ENCODE data around the gene PNMA6A.
"Not testable (repeated sequence)": the region's sequence is repeated elsewhere in the genome, so short reads cannot be mapped to it uniquely, and the experiment has no call there.

PNMA6A gene

GRCh38 chrX:153102418-153102817 is 30.2 kb downstream of the PNMA6A start:
- no peak for TF ChIP-seq CTCF (conservative IDR thresholded peaks at IDR 0.05; ENCODE audit: low read depth)
- CTCF ChIA-PET: no interaction called here
- H3K27ac ChIP-seq: no peak overlapping the region
- POLR2A ChIA-PET (ENCODE audit: low non-redundant PET): no interaction called here
- DNase-seq (ENCODE audit: low spot score): no peak

GRCh38 chrX:153104959-153105358 is 32.7 kb downstream of the PNMA6A start:
- DNase-seq (ENCODE audit: low spot score); CTCF ChIA-PET; H3K27ac ChIP-seq; POLR2A ChIA-PET (ENCODE audit: low non-redundant PET): not testable (repeated sequence)

- POLR2A ChIA-PET (ENCODE audit: low non-redundant PET); H3K27ac ChIP-seq; DNase-seq (ENCODE audit: low spot score); CTCF ChIA-PET: not testable (repeated sequence)
Measured at GRCh38 chrX:153106092-153106801, 34.0 kb downstream of the PNMA6A start.

- POLR2A ChIA-PET (ENCODE audit: low non-redundant PET); DNase-seq (ENCODE audit: low spot score); CTCF ChIA-PET; H3K27ac ChIP-seq: not testable (repeated sequence)
Measured at GRCh38 chrX:153110735-153111134, 38.5 kb downstream of the PNMA6A start.

GRCh38 chrX:153113851-153114250 is 41.6 kb downstream of the PNMA6A start:
- H3K27ac ChIP-seq; DNase-seq (ENCODE audit: low spot score); POLR2A ChIA-PET (ENCODE audit: low non-redundant PET); CTCF ChIA-PET: not testable (repeated sequence)

- CTCF ChIA-PET; DNase-seq (ENCODE audit: low spot score); POLR2A ChIA-PET (ENCODE audit: low non-redundant PET): not testable (repeated sequence)
Measured at GRCh38 chrX:153117754-153118153, 45.5 kb downstream of the PNMA6A start.

GRCh38 chrX:153120230-153120629 is 48.0 kb downstream of the PNMA6A start:
- DNase-seq (ENCODE audit: low spot score); H3K27ac ChIP-seq; POLR2A ChIA-PET (ENCODE audit: low non-redundant PET); CTCF ChIA-PET: not testable (repeated sequence)

More at GRCh38 chrX:153117754-153118153, 45.5 kb downstream of the PNMA6A start:
- not testable (repeated sequence) for H3K27ac ChIP-seq

- DNase-seq (ENCODE audit: low spot score); H3K27ac ChIP-seq; CTCF ChIA-PET; POLR2A ChIA-PET (ENCODE audit: low non-redundant PET): not testable (repeated sequence)
Measured at GRCh38 chrX:153123468-153123867, 51.2 kb downstream of the PNMA6A start.

All from RWPE1 (cell line).